HG02588 (cell line): ENCODE data around the gene GYPA.
"Not testable (repeated sequence)": the region's sequence is repeated elsewhere in the genome, so short reads cannot be mapped to it uniquely, and the experiment has no call there.

Experiments
- ATAC-seq: cut with Tn5 transposase; IDR thresholded peaks from one replicate; pipeline ENCODE4 v1.9.1; 2021; ENCODE audit warnings: mild to moderate bottlenecking, moderate library complexity; ENCODE audit not compliant: unreplicated experiment

Gene GYPA

GRCh38 chr4:144129336-144129875 is 11.1 kb downstream of the GYPA start:
- not testable (repeated sequence) for ATAC-seq

DNA sequence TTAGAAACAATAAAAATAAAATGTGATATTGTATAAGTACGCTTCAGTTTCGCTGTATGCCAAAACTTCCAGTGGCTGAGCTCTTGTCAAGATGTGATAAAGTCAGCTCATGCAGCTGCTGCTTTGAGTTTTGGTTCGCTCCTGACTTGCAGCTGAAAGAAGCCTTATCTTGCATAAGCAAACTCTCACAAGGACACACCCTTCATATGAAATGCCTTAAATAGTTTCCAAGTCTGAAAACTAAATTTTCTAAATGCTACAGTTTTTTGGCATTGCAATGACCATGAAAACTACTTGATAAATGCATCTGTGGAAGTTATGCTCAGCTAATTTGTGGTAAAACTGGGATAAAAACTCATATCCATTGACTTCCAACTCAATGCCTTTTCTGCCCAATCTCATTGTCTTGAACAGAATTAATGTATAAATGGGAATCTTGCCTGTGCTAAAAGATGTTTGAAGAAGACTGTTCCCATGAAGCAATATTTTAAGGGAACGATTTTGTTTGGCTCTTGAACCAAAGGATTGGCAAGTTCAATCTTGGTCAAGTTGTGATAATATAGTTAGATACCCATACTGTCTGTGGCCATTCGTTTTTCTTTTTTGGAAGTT is 11.7 kb downstream of the GYPA start:
- not testable (repeated sequence) for ATAC-seq

- not testable (repeated sequence) for ATAC-seq
Measured at GRCh38 chr4:144125109-144125508, 15.4 kb downstream of the GYPA start.

DNA sequence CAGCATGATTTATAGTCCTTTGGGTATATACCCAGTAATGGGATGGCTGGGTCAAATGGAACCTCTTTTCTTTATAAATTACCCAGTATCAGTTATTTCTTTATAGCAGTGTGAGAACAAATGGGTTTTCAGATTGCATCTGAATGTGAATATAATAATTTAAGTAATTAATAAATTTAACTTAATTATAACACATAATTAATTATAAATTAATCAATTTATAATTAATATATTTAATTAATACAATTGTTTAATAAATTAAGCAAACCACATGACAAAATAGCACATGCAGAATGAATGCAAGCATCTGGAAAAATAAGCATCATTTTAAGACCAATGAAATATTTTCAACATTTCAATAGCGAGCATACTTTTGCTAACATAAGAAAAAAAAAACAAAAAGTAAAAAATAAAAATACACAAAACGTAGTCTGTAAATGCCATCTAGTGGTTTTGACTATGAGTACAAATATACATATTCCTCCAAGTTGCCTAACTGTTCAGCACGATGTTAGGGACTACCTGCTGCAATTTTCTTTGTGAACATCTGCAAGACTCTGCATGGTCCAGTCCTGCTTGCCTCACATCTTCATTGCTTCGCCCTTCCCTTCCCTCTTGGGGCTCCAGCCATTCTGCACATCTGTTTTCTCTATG is 16.4 kb downstream of the GYPA start:
- not testable (repeated sequence) for ATAC-seq

- not testable (repeated sequence) for ATAC-seq
Measured at GRCh38 chr4:144123269-144123668, 17.2 kb downstream of the GYPA start.

DNA sequence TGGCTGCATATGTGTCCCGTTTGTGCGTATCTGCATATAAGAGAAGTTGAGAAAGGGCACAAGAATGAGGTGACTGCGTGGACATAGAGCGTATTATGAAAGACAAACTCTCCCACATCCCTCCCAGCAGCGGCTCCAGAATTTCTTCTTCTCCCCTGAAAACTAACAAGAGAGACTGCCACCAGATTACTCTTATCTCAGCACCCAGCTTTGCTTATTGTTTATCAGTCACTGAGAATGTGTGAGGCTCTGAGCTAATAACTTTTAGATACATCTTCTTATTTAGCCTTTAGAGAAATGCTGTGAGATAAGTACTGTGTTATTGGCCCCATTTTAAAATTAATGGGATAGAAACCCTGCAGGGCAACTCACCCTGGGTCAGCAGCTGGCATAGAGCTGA is 20.8 kb downstream of the GYPA start:
- not testable (repeated sequence) for ATAC-seq

DNA sequence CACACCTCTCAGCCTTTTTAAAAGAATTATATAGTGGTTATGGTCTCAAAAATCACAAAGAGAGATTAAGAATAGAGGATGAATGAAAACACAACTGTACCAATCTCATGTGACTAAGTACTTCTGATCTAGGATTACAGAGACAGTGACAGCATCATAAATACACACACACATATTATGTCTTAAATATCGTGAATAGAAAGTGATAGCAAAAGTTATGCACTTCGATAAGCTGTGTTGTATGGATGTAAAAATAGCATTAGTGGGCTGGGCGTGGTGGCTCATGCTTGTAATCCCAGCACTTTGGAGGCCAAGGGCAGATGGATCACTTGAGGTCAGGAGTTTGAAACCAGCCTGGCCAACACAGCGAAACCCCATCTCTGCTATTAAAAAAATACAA is 25.0 kb downstream of the GYPA start:
- ATAC-seq = no peak

- no peak for ATAC-seq
Measured at GRCh38 chr4:144113546-144113945, 27.0 kb downstream of the GYPA start.

DNA sequence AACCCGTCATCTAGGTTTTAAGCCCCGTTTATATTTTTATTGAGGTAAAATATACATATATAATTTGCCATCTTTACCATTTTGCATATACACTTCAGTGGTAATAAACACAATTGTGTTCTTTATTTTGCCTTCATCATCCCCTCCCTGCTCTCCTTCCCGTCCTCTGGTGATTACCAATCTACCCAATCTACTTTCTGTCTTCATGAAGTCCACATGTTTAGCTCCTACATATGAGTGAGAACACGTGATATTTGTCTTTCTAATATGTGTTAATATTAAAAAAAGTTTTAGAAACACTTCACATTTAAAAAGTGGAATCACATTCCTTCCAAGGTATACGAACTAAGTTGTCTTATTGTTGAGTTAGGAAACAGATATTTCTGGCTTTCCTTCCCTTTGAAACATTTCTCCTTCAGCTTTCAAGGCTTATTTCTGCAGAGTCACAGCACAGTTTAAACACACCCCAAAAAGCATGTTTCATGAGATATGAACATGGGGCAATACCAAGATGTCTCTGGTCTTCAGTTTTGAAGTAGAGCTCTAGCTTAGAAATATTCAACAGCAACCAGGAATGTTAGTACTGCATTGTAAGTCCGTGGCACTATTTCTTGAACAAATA is 35.9 kb downstream of the GYPA start:
- ATAC-seq = no peak

DNA sequence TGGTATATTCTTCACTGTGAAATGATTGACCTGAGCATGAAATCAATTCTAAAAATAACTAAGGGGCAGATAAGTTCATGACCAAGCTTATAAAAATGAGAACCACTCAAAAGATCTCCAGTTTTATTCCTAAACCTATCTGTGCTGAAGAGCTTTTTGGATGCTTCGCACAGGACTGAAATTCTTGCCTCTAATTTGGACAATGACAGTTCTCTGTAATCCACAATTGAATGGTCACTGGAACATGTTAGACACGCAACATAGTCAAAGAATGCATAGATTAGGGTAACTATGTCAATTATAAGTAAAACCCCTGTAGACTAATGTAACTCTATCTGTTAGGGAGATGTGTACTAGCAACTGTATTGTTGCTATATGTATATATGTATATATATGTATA is 42.7 kb downstream of the GYPA start:
- not testable (repeated sequence) for ATAC-seq

- ATAC-seq = not testable (repeated sequence)
Measured at GRCh38 chr4:144093995-144094394, 46.5 kb downstream of the GYPA start.

GRCh38 chr4:144091181-144091580 is 49.3 kb downstream of the GYPA start:
- ATAC-seq = not testable (repeated sequence)

GRCh38 chr4:144090744-144091143 is 49.8 kb downstream of the GYPA start:
- no peak for ATAC-seq

- ATAC-seq = not testable (repeated sequence)
Measured at GRCh38 chr4:144082053-144082452, 58.5 kb downstream of the GYPA start.

- not testable (repeated sequence) for ATAC-seq
Measured at GRCh38 chr4:144080135-144080534, 60.4 kb downstream of the GYPA start.

- ATAC-seq = not testable (repeated sequence)
Measured at GRCh38 chr4:144078746-144079145, 61.8 kb downstream of the GYPA start.

GRCh38 chr4:144061556-144061955 is 79.0 kb downstream of the GYPA start:
- ATAC-seq = not testable (repeated sequence)

- ATAC-seq = not testable (repeated sequence)
Measured at GRCh38 chr4:144060234-144060859, 80.2 kb downstream of the GYPA start.
